Right lobe of liver (tissue), 6 donors: ENCODE results near the gene PSMD3. TPM values are rescaled to one million over a fixed set of nuclear protein-coding genes. Genes with fewer than 3 reads are reported as not detected.
A peak's percentile ranks its signal among the peaks of the same experiment; 100 is the strongest.

Experiments used
- ATAC-seq, 4 donors: fragments of 200-7000 bp; cut with Tn5 transposase; one replicate each; pipeline ENCODE4 v1.9.1; 2020; ENCODE audit warnings: mild to moderate bottlenecking in 4 of 4, moderate library complexity in 4 of 4
- DNase-seq, 3 donors: peaks; one replicate each; pipeline ENCODE4 v3.0.0-alpha.2; 2020
- H3K27ac ChIP-seq, 3 donors: fragments of 200-600 bp; one replicate each; pipeline ENCODE4 v1.8.0; 2022
- H3K27me3 ChIP-seq, 2 donors: fragments of 200-600 bp; one replicate each; pipeline ENCODE4 v1.8.0; 2022
- H3K36me3 ChIP-seq, 4 donors: fragments of 200-600 bp; sonication (generic) in 1 of 4; one replicate each; pipeline versions ENCODE4 v1.5.1 to v1.8.0; 2017 to 2022; ENCODE audit warnings: control low read depth in 1 of 4
- H3K4me1 ChIP-seq, 4 donors: fragments of 200-600 bp; sonication (generic) in 1 of 4; one replicate each; pipeline versions ENCODE4 v1.5.1 to v1.8.0; 2017 to 2022; ENCODE audit warnings: control low read depth in 1 of 4
- H3K4me3 ChIP-seq, 3 donors: fragments of 200-600 bp; one replicate each; pipeline ENCODE4 v1.8.0; 2022
- H3K9me3 ChIP-seq, 4 donors: fragments of 200-600 bp; sonication (generic) in 1 of 4; one replicate each; pipeline versions ENCODE4 v1.5.1 to v1.8.0; 2017 to 2022; ENCODE audit warnings: control low read depth in 1 of 4
- POLR2A ChIP-seq: fragments of 450-650 bp; IDR thresholded peaks from one replicate; pipeline ENCODE4 v1.6.1; 2017; ENCODE audit warnings: antibody characterized with exemption, mild to moderate bottlenecking
- WGBS: methylation state at CpG from one replicate; pipeline ENCODE4 v1.1.6; 2018; ENCODE audit warnings: low coverage, low lambda C conversion rate; ENCODE audit not compliant: insufficient coverage; ENCODE audit errors: missing lambda C conversion rate; 5-methylcytosine and 5-hydroxymethylcytosine counted together
- intact Hi-C, 2 donors: fragments of 100-400 bp; cut with DNase I; formaldehyde crosslinking; loops; one replicate each; pipeline versions ENCODE4 v1.11.2 to v1.14.1; 2022
- total RNA-seq, 6 experiments: library from RNA; depleted of rRNA in 2 of 6; stranded (reverse); fragments of >200 nt in 2 of 6; fragmentation: NEBNext Ultra II Directional in 3 of 6; extraction: Animal tissue kit (Norgen Biotek cat#: 25700) in 3 of 6; gene quantifications; one replicate each; pipeline versions ENCODE4 v1.1.0 to v1.2.4, GENCODE V29; 2016 to 2023
- TF ChIP-seq, protein P1 (sequence below), 4 donors: fragments of 200-600 bp in 3 of 4; fragments of 450-650 bp in 1 of 4; IDR thresholded peaks; one replicate each; pipeline versions ENCODE4 v1.5.1 to v1.8.0; 2016 to 2022; ENCODE audit warnings: antibody characterized with exemption in 4 of 4, mild to moderate bottlenecking in 2 of 4
- donor health status: DM: no; HTN: yes; CAD: no.
- donor health status: DM: no; HTN: no; CAD: no.
- donor health status: DM: no; HTN: no; CAD: no.
- donor health status: DM: no; HTN: yes; CAD: no.
- donor health status: DM: no; HTN: yes; CAD: no.

Gene PSMD3
- total RNA-seq, 6 experiments from 2014 or later, result 58.3 to 85.3 (median 67.4) TPM

GRCh38 chr17:40019140-40019991 is 38.8 kb downstream of the PSMD3 start:
- Histone ChIP-seq H3K4me1 (peaks cover 0 to 7% (median 0%) of the 10 kb centered on the region in 4 donors), H3K9me3 (no peaks in the 10 kb centered on the region), H3K4me3 (no peak overlapping the region), H3K27me3 (no peaks in the 10 kb centered on the region), H3K27ac (no peak overlapping the region), H3K36me3 (peaks cover 0 to 21% (median 8%) of the 10 kb centered on the region in 4 donors)
- ATAC-seq (peak in 1 of 4 donors; percentile 2), DNase-seq (no peak)
- WGBS, result 80% methylated on average over 8 of the region's 24 CpGs
- TF ChIP-seq, protein P1, sequence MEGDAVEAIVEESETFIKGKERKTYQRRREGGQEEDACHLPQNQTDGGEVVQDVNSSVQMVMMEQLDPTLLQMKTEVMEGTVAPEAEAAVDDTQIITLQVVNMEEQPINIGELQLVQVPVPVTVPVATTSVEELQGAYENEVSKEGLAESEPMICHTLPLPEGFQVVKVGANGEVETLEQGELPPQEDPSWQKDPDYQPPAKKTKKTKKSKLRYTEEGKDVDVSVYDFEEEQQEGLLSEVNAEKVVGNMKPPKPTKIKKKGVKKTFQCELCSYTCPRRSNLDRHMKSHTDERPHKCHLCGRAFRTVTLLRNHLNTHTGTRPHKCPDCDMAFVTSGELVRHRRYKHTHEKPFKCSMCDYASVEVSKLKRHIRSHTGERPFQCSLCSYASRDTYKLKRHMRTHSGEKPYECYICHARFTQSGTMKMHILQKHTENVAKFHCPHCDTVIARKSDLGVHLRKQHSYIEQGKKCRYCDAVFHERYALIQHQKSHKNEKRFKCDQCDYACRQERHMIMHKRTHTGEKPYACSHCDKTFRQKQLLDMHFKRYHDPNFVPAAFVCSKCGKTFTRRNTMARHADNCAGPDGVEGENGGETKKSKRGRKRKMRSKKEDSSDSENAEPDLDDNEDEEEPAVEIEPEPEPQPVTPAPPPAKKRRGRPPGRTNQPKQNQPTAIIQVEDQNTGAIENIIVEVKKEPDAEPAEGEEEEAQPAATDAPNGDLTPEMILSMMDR (IDR thresholded peaks at IDR 0.05), result no peak
- no peak for TF ChIP-seq POLR2A
- intact Hi-C loops, result loop anchor here (10.0 kb wide), 4 partner anchors 55 to 175 kb away; partner anchors contain the start of gene RAPGEFL1 (in 1 of the 2)

- 95% methylated on average over 4 of the region's 13 CpGs for WGBS
- Histone ChIP-seq H3K4me3 (no peak overlapping the region), H3K4me1 (peaks cover 0 to 7% (median 0%) of the 10 kb centered on the region in 4 donors), H3K9me3 (no peaks in the 10 kb centered on the region), H3K36me3 (peaks cover 0 to 24% (median 8%) of the 10 kb centered on the region in 4 donors), H3K27ac (no peak overlapping the region), H3K27me3 (no peaks in the 10 kb centered on the region)
- no peak for ATAC-seq
- intact Hi-C loops, result no loop called here
- DNase-seq, result no peak
- TF ChIP-seq POLR2A, result no peak
These were observed 39.5 kb downstream of the PSMD3 start for GRCh38 chr17:40020146-40020545.

GRCh38 chr17:40021451-40021971 is 40.9 kb downstream of the PSMD3 start:
- no peak overlapping the region for H3K4me3 ChIP-seq
- peaks cover 0 to 35% (median 8%) of the 10 kb centered on the region in 4 donors for H3K36me3 ChIP-seq
- WGBS, result 80% methylated on average over 7 of the region's 9 CpGs
- ATAC-seq (no peak), DNase-seq (no peak)
- no peak overlapping the region for H3K27ac ChIP-seq
- H3K4me1 ChIP-seq, result peaks cover 0 to 18% (median 3%) of the 10 kb centered on the region in 4 donors
- intact Hi-C loops, result no loop called here
- H3K27me3 ChIP-seq, result no peaks in the 10 kb centered on the region
- H3K9me3 ChIP-seq, result no peaks in the 10 kb centered on the region
- TF ChIP-seq, protein P1 (IDR thresholded peaks at IDR 0.05), result no peak
- TF ChIP-seq POLR2A, result no peak

- TF ChIP-seq POLR2A, result no peak
- TF ChIP-seq, protein P1 (IDR thresholded peaks at IDR 0.05), result no peak
- no peak overlapping the region for H3K4me3 ChIP-seq
- DNase-seq, result no peak
- intact Hi-C loops, result no loop called here
- no CpG with 5 or more reads among the region's 9 CpGs for WGBS
- no peaks in the 10 kb centered on the region for H3K9me3 ChIP-seq
- H3K36me3 ChIP-seq, result peaks cover 0 to 37% (median 8%) of the 10 kb centered on the region in 4 donors
- no peak for ATAC-seq
- H3K27me3 ChIP-seq, result no peaks in the 10 kb centered on the region
- H3K27ac ChIP-seq, result no peak overlapping the region
- H3K4me1 ChIP-seq, result peaks cover 0 to 25% (median 7%) of the 10 kb centered on the region in 4 donors
These were observed 41.9 kb downstream of the PSMD3 start for GRCh38 chr17:40022497-40022896.
